Superior temporal gyrus (tissue), 1 donor: Measurements from ENCODE around the gene AGXT2.

Experiments
- DNase-seq: peaks from one replicate; pipeline ENCODE4 v3.0.0-alpha.2; 2016; ENCODE audit errors: extremely low spot score

AGXT2 gene

GRCh38 chr5:35047785-35048404, at the start of gene AGXT2:
AGXT2 (minus strand) TSS chr5:35047949; CDS start chr5:35047892, 57 bp downstream.
- DNase-seq, result no peak

GRCh38 chr5:35096932-35097331, 49.2 kb upstream of the AGXT2 start:
- no peak for DNase-seq

GRCh38 chr5:35096216-35096615, 48.5 kb upstream of the AGXT2 start:
- DNase-seq, result peak; percentile 22

GRCh38 chr5:35095366-35095765, 47.6 kb upstream of the AGXT2 start:
- DNase-seq, result no peak

- DNase-seq, result no peak
Observed at GRCh38 chr5:35094948-35095347, 47.2 kb upstream of the AGXT2 start.

GRCh38 chr5:35092703-35093102, 45.0 kb upstream of the AGXT2 start:
- DNase-seq, result no peak

GRCh38 chr5:35091704-35092103, 44.0 kb upstream of the AGXT2 start:
- DNase-seq, result no peak

GRCh38 chr5:35089334-35090314, 41.9 kb upstream of the AGXT2 start:
- peak; percentile 84 for DNase-seq

GRCh38 chr5:35087991-35088390, 40.2 kb upstream of the AGXT2 start:
- no peak for DNase-seq

- DNase-seq, result no peak
Observed at GRCh38 chr5:35083150-35083549, 35.4 kb upstream of the AGXT2 start.

GRCh38 chr5:35082530-35082929, 34.8 kb upstream of the AGXT2 start:
- DNase-seq, result no peak

- no peak for DNase-seq
Observed at GRCh38 chr5:35081134-35081533, 33.4 kb upstream of the AGXT2 start.

GRCh38 chr5:35073160-35073559, 25.4 kb upstream of the AGXT2 start:
- no peak for DNase-seq

GRCh38 chr5:35069188-35069587, 21.4 kb upstream of the AGXT2 start:
- no peak for DNase-seq

- DNase-seq, result no peak
Observed at GRCh38 chr5:35067985-35068384, 20.2 kb upstream of the AGXT2 start.

GRCh38 chr5:35066260-35066795, 18.6 kb upstream of the AGXT2 start:
- DNase-seq, result no peak

GRCh38 chr5:35063414-35063813, 15.7 kb upstream of the AGXT2 start:
- no peak for DNase-seq

GRCh38 chr5:35061211-35061770, 13.5 kb upstream of the AGXT2 start:
- no peak for DNase-seq

- no peak for DNase-seq
Observed at GRCh38 chr5:35060236-35060635, 12.5 kb upstream of the AGXT2 start.

GRCh38 chr5:35059251-35059650, 11.5 kb upstream of the AGXT2 start:
- DNase-seq, result no peak

- DNase-seq, result no peak
Observed at GRCh38 chr5:35058374-35058788, 10.6 kb upstream of the AGXT2 start.

- no peak for DNase-seq
Observed at GRCh38 chr5:35056686-35057085, 8.9 kb upstream of the AGXT2 start.
